Endothelial cell of umbilical vein (primary cell): ENCODE data around the gene DLST.

Experiments used
- CTCF ChIP-seq, 2 donors: IDR thresholded peaks; 1 replicate in 1 of 2; 2 replicates in 1 of 2; pipeline ENCODE4 v1.5.1; 2011; ENCODE audit warnings: low read length in 2 of 2, mild to moderate bottlenecking in 2 of 2, moderate library complexity in 2 of 2, control low read depth in 1 of 2, inconsistent platforms in 1 of 2, low read depth in 1 of 2; ENCODE audit not compliant: insufficient read depth in 1 of 2; ENCODE audit errors: extremely low read depth in 1 of 2
- EZH2 ChIP-seq: IDR thresholded peaks from 2 replicates; pipeline ENCODE4 v1.6.1; 2012; ENCODE audit warnings: borderline replicate concordance, low read depth, mild to moderate bottlenecking, moderate library complexity, low read length, inconsistent platforms; ENCODE audit not compliant: severe bottlenecking
- POLR2A ChIP-seq: IDR thresholded peaks from 2 replicates; pipeline ENCODE4 v1.6.1; 2012; ENCODE audit warnings: low read depth, mild to moderate bottlenecking, control low read depth, low read length

- no peak for TF ChIP-seq CTCF (IDR thresholded peaks at IDR 0.05; ENCODE audit: extremely low read depth in 1 of 2, insufficient read depth in 1 of 2, low read depth in 1 of 2, low read length in 2 of 2)
- no peak for TF ChIP-seq EZH2
- no peak for TF ChIP-seq POLR2A
Measured at GRCh38 chr14:74846168-74846567, 35.5 kb upstream of the DLST start.
